ENCODE data around the gene KCTD5. TPM values are rescaled to one million over a fixed set of nuclear protein-coding genes. Genes with fewer than 3 reads are reported as not detected.

The KCTD5 gene
- total and polyA plus RNA-seq, 2 of the 8 experiments (the other 6 are each of a cell fraction or from before 2014, with no cell fraction given), result 26.6 to 31.8 TPM

GRCh38 chr16:2708955-2709587 is 26.7 kb downstream of the KCTD5 start:
- no peak for TF ChIP-seq SP1 (IDR thresholded peaks at IDR 0.05; ENCODE audit: low read depth, low read length)
- TF ChIP-seq JUND (IDR thresholded peaks at IDR 0.05; ENCODE audit: low read length), result no peak
- TF ChIP-seq SP2 (IDR thresholded peaks at IDR 0.05; ENCODE audit: low read length), result no peak
- no peak for TF ChIP-seq CREB1 (IDR thresholded peaks at IDR 0.05)
- TF ChIP-seq CTBP2 (IDR thresholded peaks at IDR 0.05; ENCODE audit: borderline replicate concordance, insufficient read depth, insufficient read length, low read length), result no peak
- no peak for TF ChIP-seq CTCF (IDR thresholded peaks at IDR 0.05; ENCODE audit: control extremely low read depth in 1 of 3, insufficient read depth in 1 of 3, low read depth in 1 of 3, low read length in 3 of 3)
- TF ChIP-seq RAD21 (IDR thresholded peaks at IDR 0.05 in 1 of 2, conservative IDR thresholded peaks at IDR 0.05 in 1 of 2; ENCODE audit: low read depth in 2 of 2, low read length in 2 of 2), result no peak
- TF ChIP-seq GABPA (IDR thresholded peaks at IDR 0.05; ENCODE audit: borderline replicate concordance, insufficient read depth, low read length), result no peak
- Histone ChIP-seq H4K5ac (ENCODE audit: insufficient read length, low read depth, low read length) (no peak overlapping the region), H3K79me1 (ENCODE audit: low read depth, low read length) (no peaks in the 10 kb centered on the region), H2BK12ac (ENCODE audit: low read depth, low read length) (no peak overlapping the region), H3K56ac (replicated peaks; ENCODE audit: insufficient read length, low read depth, low read length) (no peak overlapping the region), H4K20me1 (replicated peaks in 1 of 2; ENCODE audit: control insufficient read depth in 1 of 2, insufficient read depth in 2 of 2, low read length in 2 of 2) (peaks cover 4 to 23% of the 10 kb centered on the region in 2 experiments), H2BK5ac (ENCODE audit: low read depth, low read length) (no peak overlapping the region), H3K18ac (ENCODE audit: extremely low read depth, low read length) (no peak overlapping the region), H3K4me3 (ENCODE audit: extremely low read depth in 1 of 4, insufficient read depth in 2 of 4, low read depth in 3 of 4, low read length in 4 of 4) (no peak overlapping the region), H2AK5ac (ENCODE audit: low read depth, low read length) (no peak overlapping the region), H3K4me2 (ENCODE audit: insufficient read depth in 1 of 2, low read depth in 2 of 2, low read length in 2 of 2) (no peak overlapping the region), H3K9me3 (ENCODE audit: insufficient read depth in 2 of 2, low read depth in 1 of 2, low read length in 1 of 2) (no peaks in the 10 kb centered on the region), H3K27ac (ENCODE audit: low read depth, low read length) (no peak overlapping the region), H2BK20ac (ENCODE audit: low read length) (no peak overlapping the region), H4K91ac (replicated peaks; ENCODE audit: insufficient read length, low read length) (no peak overlapping the region), H3K4me1 (replicated peaks in 1 of 4; ENCODE audit: control insufficient read depth in 3 of 4, insufficient read depth in 4 of 4, low read length in 3 of 4) (no peaks in the 10 kb centered on the region), H3K36me3 (ENCODE audit: control insufficient read depth in 2 of 4, insufficient read depth in 4 of 4, low read length in 3 of 4) (peaks cover 4 to 15% (median 11%) of the 10 kb centered on the region in 4 experiments; a peak in 5 of 8 replicates), H3K23ac (ENCODE audit: insufficient read length) (no peak overlapping the region), H2BK120ac (replicated peaks; ENCODE audit: low read depth, low read length) (no peak overlapping the region), H2AFZ (ENCODE audit: low read length) (no peak overlapping the region), H3K4ac (replicated peaks; ENCODE audit: insufficient read length, low read depth, low read length) (no peak overlapping the region), H4K8ac (ENCODE audit: extremely low read depth, insufficient read depth, low read length) (no peak overlapping the region), H3K27me3 (replicated peaks in 1 of 4; ENCODE audit: control insufficient read depth in 3 of 4, extremely low read depth in 1 of 4, insufficient read depth in 3 of 4, low read length in 3 of 4) (no peaks in the 10 kb centered on the region), H3K9ac (replicated peaks in 1 of 4; ENCODE audit: extremely low read depth in 1 of 4, low read depth in 3 of 4, low read length in 3 of 4) (no peak overlapping the region), H3K23me2 (ENCODE audit: low read depth, low read length) (peaks cover 2% of the 10 kb centered on the region; the same call in 1 of the 2 replicates), H3K79me2 (ENCODE audit: control insufficient read depth in 1 of 2, insufficient read depth in 2 of 2, low read length in 2 of 2) (no peaks in the 10 kb centered on the region), H2BK15ac (ENCODE audit: low read length) (no peak overlapping the region), H3K14ac (ENCODE audit: insufficient read length) (no peak overlapping the region)
- CTCF ChIA-PET (ENCODE audit: partially characterized antibody), result interaction anchor here (1.8 kb wide), 1 partner anchor 10 kb away, joined by 3 read pairs; no protein-coding TSS in a partner anchor
- POLR2A ChIA-PET (ENCODE audit: partially characterized antibody), result interaction anchor here (0.8 to 3.4 kb wide), 5 partner anchors 10 to 60 kb away, joined by 3 to 9 read pairs (median 4); partner anchors contain the start of genes KCTD5 and PRSS27
- no peak for DNase-seq (ENCODE audit: low read depth in 1 of 2, low spot score in 2 of 2)
- 95% methylated on average over 21 of the region's 22 CpGs; no CpG with 5 or more reads in 1 of the 2 experiments for WGBS, 2 experiments (ENCODE audit: extremely low coverage in 1 of 2, insufficient coverage in 1 of 2, insufficient read length in 1 of 2, insufficient replicate concordance in 2 of 2, low coverage in 1 of 2, low lambda C conversion rate in 2 of 2, missing lambda C conversion rate in 1 of 2)
- no peak for FAIRE-seq
